Endometrial microvascular endothelial cells (primary cell): ENCODE results near the gene LGALS1. TPM values are rescaled to one million over a fixed set of nuclear protein-coding genes. Genes with fewer than 3 reads are reported as not detected.
"Not testable (repeated sequence)": the region's sequence is repeated elsewhere in the genome, so short reads cannot be mapped to it uniquely, and the experiment has no call there.

Source experiments
- in situ Hi-C: cut with HindIII; loops from 2 replicates; pipeline ENCODE4 v1.10.0; 2017; ENCODE audit warnings: low sequenced_read_pairs, low pct_unique_long_range_greater_than_20kb; ENCODE audit errors: inconsistent ontology term
- total RNA-seq: library from RNA; depleted of rRNA; stranded (reverse); fragments of >200 nt; gene quantifications from one replicate; pipeline ENCODE4 v1.2.3, GENCODE V29; 2015; ENCODE audit errors: inconsistent ontology term

Gene LGALS1
- total RNA-seq, 1 donor from 2014 or later = 7,013 TPM

GRCh38 chr22:37638391-37639069 is 36.9 kb upstream of the LGALS1 start:
- in situ Hi-C loops = no loop called here

DNA sequence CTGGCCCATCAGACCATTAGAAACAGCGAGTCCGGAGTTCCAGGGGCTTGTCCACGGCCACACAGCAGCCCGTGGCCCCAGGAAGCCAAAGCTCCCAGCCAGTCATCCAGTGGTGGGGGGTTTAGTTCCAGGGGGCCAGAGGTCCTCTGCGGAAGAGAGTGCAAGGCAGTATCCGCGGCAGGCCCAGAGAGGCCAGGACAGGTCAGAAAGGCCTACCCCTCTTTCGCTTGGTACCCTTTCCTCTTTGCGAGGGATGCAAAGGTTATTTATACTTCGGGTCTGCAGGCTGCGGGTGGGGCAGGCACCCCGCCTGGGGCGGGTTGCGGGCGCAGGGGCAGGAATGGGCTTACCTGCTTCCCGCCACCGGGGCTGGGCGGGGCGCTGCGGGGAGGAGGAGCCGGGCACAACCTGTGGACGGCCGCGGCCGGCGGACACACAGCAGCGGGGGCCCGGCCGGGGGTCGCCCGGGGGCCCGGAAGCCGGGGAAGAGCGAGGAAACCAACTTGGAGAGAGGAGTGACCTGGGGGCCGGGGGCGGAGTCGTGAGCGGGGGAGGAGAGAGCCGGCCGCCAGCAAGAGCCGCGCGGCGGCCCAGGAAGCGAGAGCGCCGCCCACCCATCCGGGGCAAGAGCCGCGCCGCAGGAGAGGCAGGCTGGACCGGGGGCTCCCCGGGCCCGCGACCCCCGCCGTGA is 36.2 kb upstream of the LGALS1 start, which contains the start of gene SH3BP1:
SH3BP1 (plus strand) TSS at position 600 of the 691 bp plus-strand sequence. CDS start 119 bp downstream, outside the sequence.
- in situ Hi-C loops = no loop called here

DNA sequence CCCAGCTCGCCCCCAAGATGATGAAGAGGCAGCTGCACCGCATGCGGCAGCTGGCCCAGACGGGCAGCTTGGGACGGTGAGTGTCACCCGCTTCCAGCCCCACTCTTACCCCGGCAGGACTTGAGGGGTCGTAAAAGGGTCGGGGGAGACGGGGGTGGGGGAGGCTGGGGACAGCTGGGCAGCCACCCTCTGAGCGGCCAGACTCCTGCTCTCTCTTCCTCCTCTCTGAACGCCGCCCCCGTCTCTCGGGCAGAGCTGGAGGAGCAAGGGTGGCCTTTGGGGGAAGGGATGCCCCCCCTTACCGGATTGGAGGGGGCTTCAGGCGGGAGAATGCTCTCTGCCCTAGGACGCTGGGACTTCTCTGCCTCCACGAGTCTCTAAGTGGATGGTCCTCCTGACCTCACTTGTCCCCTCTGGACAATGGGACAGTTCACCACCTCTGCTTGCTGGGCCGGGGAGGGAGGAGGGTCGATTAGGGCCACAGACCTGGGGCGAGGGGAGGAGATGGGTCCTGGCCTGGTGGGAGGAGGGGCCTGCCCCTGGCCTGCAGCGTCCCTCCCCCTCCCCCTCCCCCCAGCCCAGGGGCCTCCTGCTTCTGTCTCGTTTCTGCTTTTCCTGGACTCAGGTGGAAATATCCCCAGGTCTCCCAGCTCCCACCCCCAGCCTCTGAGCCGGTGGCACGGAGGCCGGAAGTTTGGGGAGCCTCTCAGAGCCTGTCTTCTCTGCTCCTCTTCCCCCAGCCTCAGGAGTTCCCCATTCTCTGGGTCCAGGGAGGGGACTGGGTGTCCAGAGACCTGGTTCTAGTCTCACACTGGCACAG is 35.5 kb upstream of the LGALS1 start:
- in situ Hi-C loops = no loop called here

DNA sequence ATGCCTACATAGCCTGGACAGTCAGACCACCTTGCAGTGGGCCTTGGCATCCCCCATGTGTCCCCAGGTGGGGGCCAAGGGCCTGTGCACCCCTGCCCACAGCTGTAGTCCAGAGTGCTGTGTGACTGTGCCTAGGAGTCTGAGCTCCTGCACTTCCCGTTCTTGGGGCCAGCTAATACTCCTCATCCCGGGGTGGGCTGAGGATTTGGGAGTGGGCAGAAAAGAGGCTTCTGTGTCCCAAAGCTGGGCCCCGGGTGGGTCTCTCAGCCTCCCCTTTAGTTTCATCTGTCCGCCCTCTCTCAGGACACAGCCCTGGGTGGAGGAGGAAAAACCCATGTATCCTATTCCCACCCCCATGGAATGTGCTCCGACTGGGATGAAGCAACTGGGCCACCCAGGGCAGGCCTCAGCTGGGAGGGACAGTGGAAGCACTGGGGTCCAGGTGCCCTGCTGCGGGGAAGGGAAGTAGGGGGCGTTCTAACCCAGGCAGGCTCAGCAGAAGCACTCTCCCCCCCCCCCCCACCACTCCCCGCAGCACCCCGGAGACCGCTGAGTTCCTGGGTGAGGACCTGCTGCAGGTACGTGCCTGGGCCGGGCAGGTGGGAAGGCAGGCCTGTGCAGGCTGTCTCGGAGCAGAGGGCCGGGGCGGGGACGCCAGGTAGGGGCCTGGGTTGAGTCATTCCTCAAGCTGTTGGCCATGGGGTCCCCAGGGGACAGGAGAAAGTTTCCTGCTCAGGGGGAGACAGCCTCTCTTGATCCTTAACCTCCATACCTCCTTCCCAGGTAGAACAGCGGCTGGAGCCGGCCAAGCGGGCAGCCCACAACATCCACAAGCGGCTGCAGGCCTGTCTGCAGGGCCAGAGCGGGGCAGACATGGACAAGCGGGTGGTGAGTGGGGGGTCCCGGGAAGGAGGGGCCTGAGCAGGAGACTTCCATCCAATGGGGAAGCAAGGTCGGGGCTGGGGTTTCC is 34.6 kb upstream of the LGALS1 start:
- in situ Hi-C loops = no loop called here

DNA sequence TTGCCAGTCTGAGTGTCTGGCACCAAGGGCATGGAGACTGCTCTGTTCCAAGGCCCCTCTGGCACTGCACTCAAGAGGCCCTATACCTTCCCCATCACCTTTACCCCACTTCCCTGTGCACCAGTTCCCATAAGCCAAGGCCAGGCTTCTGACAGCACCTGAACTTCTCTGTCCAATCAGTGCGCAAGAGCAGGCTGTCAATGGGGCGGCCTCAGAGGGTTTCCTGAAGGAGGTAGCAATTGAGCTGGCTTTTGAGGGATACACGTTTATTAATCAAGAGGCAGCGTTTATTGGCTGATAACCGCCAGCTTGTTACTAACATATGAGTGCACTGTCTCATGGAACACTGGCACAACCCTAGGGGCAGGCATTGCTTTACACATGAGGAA is 33.9 kb upstream of the LGALS1 start:
- in situ Hi-C loops = no loop called here

DNA sequence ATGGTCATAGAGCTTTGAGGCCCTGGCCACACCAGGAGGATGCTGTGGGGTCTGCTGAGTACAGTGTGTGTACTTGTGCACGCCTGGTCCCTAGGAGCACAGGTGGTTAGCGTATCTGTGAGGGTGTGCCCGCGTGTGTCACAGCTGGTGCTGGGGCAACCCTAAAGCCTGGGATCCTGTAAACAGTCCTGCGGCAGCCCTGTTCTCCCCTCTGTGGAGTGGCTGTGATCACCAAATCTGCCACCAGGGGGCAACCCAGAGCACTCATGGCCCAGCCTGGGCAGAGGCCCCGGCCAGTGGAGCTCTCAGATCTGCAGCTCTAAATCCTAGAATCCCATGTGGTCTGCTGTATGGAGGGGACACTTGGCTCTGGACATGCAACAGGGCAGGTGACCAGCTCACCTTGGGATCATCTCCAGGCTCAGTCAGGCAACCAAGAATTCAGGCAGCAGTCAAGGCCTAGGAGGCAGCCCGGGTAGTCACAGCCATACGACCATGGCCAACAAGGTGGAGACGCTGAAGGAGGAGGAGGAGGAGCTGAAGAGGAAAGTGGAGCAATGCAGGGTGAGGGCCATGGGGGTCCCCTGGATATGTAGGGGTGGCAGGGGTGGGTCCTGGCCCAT is 32.1 kb upstream of the LGALS1 start:
- in situ Hi-C loops = no loop called here

- in situ Hi-C loops = no loop called here
Observed at GRCh38 chr22:37647317-37647716, 28.1 kb upstream of the LGALS1 start.

DNA sequence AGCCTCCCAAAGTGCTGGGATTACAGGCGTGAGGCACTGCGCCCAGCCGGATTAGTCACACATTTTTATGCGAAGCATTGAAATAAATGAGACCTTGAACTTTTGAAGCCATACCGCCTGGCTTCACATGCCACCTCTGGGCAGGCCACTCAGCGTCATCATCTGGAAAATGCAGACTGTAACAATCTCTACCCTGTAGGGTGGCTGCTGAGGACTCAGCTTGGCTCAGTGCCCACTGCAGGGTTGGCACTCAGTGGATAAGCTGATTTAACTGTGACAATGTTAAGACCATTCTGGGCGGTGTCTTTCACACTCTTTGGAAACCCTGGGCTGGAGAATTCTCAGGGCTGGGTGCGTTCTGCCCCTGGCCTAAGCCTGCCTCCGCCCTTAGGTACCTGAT is 27.5 kb upstream of the LGALS1 start:
- in situ Hi-C loops = no loop called here

- in situ Hi-C loops = no loop called here
Observed at GRCh38 chr22:37650463-37651136, 24.8 kb upstream of the LGALS1 start.

DNA sequence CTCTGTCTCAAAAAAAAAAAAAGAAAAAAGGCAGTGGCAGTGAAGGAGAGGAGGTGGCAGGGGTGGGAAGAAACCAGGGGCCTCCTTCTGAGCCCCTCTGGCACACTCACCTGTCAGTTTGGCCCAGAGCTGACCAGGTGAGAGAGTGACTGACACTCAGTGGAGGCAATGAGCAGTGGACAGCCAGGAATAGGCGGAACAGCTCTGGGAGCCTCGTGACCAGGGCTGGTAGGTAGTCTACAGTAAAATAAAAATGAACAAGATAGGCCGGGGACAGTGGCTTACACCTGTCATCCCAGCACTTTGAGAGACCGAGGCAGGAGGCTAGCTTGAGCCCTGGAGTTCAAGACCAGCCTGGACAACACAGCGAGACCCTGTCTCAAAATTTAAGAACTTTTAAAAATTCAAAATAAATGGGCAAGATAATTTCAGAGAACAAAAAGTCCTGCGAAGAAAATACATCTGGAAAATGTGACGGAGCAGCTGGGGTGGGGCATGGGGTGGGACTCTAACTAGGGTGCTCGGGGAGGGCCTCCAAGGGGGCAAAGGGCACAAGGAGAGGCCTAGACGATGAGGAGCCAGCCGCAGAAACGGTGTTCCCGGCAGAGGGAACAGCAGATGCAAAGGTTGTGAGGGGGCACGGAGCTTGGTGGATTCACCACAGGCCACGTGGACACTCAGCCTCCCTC is 20.7 kb upstream of the LGALS1 start:
- in situ Hi-C loops = no loop called here

DNA sequence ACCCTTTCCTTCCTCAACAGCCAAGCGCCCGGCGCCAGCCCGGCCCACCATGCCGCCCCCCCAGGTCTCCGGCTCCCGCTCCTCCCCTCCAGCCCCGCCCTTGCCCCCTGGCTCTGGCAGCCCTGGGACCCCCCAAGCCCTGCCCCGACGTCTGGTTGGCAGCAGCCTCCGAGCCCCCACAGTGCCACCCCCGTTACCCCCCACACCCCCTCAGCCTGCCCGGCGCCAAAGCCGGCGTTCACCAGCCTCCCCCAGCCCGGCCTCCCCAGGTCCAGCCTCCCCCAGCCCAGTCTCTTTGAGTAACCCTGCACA is 20.2 kb upstream of the LGALS1 start:
- in situ Hi-C loops = no loop called here

GRCh38 chr22:37656583-37656982 is 18.9 kb upstream of the LGALS1 start:
- in situ Hi-C loops = not testable (repeated sequence)

GRCh38 chr22:37657590-37658132 is 17.8 kb upstream of the LGALS1 start:
- in situ Hi-C loops = no loop called here

- in situ Hi-C loops = no loop called here
Observed at GRCh38 chr22:37658133-37659065, 17.0 kb upstream of the LGALS1 start, which contains the start of gene PDXP. PDXP (plus strand) TSS chr22:37658723; CDS start chr22:37658783, 60 bp downstream.

DNA sequence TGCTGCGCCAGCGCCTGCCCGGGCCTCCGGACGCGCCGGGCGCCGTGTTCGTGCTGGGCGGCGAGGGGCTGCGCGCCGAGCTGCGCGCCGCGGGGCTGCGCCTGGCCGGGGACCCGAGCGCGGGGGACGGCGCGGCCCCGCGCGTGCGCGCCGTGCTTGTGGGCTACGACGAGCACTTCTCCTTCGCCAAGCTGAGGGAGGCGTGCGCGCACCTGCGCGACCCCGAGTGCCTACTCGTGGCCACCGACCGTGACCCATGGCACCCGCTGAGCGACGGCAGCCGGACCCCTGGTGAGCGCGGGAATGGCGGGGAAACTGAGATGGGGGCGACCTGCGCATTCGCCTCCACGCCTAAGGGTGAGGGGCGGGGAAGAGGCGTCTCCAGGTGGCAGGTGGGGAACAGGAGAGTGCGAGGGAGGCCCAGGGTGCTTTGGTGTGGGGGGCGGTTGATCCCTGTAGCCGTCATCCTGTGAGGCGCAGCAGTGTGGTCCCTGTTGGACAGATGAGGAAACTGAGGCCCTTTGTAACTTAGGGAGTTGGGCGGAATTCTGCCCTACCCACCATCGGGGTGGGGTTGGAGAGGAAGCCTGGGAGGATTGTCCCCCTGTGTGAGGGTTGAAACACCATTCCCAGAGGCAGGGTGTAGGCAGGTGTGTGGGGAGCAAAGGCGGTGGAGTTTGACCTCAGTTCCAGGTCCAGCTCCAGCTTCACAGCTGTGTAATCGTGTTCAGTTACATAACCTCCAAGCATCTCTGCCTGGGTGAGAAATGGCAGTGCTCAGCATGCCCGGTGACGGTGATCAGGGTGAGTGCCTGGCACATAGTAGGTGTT is 16.2 kb upstream of the LGALS1 start:
- in situ Hi-C loops = no loop called here
